HG03025 (cell line): ENCODE data around the gene MOV10L1.

Experiments used
- ATAC-seq: cut with Tn5 transposase; IDR thresholded peaks from one replicate; pipeline ENCODE4 v1.9.1; 2021; ENCODE audit warnings: mild to moderate bottlenecking, moderate library complexity; ENCODE audit not compliant: unreplicated experiment, low FRiP score

Gene MOV10L1

DNA sequence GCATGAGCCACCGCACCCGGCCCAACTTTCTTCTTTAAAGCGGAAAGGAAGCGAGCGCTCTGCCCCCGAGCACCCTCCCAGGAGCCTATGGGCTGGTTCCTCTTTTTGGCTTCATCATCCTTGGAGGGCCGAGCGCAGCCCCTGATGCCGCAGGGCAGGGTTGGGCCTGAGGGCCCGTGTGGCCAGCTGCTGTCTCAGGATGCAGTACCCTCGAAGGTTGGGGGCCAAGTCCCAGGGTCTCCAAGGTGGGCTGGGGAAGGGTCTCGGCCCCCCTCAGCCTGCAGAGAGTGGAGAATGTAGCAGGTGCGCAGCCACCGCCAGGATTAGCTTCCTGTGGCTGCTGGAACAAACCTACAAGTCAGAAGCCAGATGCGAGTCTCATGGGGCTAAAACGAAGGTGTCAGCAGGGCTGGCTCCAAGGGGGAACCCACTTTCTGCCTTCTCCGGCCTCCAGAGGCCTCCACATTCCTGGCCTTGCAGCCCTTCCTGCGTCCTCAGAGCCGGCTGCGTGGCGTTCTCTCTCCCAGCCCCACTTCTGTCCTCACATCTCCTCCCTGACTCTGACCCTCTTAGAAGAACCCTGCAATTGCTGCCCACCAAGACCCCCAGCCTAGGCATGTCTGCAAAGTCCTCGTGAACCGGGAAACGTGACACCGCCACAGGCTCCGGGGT is 83.6 kb downstream of the MOV10L1 start:
- no peak for ATAC-seq

DNA sequence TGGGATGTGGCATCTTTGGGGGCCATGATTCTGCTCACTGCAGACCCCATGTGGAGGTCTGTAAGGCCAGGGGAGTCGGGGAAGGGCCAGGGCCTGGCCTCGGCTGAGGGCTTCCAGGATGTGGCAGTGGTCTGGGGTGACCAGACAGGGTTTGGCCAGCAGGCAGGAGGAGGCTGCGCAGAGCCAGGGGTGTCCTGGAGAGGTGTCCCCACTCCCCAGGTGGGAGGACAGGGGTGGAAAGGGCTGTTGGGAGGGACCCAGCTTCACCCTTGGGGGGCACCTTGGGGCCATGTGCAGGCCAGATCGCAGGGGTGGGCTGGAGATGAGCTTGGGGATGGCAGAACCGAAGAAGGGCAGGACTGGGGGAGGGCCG is 84.2 kb downstream of the MOV10L1 start:
- no peak for ATAC-seq

DNA sequence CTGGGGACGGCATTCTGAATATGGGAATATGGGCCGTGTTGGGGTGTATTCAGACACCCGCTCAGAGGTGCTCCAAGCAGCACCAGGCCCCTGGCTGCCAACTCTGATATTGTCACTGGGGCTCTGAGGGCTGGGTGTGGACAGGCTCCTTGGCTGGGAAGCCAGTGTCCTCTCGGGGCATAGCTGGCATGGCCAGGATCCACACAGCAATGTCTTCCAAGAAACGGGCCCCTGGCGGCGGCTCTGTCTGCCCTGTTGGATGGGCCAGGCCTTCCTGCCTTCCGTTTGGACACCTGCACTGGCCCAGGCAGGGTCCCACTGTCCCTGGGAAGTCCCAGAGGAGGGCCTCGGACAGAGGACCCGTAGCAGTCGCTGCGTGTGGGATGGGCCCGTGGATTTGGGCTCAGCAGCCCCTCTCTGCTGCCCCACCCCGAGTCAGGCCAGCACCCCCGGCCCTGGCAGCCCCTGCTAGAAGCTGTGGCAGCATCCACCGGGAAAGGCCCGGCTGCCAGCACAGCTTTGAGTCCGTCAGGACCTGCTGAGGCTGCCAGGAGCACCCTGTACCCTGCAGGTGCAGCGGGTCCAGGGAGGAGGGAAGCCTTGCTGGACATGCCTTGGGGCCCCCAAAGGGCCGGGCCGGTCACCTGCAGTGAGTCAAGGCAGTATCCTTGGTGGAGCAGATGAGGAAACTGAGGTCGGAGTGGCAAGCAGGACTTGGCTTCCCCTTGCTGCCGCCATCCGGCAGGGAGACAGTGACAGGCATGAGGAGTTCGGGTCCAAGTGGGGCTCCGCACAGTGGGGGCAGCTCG is 84.8 kb downstream of the MOV10L1 start:
- ATAC-seq = no peak

DNA sequence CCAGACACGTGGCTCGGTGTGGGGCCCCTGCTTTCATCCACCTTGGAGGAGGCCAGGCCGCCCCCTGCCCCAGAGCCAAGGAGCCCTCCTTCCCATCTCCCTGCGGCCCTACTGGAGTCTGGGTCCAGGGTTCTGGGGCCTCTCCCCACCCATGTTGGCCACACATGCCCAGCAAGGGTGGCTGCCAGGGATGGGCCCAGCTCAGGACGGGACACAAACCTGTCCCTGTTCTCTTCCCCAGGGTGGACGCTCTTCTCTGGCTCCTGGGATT is 85.3 kb downstream of the MOV10L1 start:
- no peak for ATAC-seq

DNA sequence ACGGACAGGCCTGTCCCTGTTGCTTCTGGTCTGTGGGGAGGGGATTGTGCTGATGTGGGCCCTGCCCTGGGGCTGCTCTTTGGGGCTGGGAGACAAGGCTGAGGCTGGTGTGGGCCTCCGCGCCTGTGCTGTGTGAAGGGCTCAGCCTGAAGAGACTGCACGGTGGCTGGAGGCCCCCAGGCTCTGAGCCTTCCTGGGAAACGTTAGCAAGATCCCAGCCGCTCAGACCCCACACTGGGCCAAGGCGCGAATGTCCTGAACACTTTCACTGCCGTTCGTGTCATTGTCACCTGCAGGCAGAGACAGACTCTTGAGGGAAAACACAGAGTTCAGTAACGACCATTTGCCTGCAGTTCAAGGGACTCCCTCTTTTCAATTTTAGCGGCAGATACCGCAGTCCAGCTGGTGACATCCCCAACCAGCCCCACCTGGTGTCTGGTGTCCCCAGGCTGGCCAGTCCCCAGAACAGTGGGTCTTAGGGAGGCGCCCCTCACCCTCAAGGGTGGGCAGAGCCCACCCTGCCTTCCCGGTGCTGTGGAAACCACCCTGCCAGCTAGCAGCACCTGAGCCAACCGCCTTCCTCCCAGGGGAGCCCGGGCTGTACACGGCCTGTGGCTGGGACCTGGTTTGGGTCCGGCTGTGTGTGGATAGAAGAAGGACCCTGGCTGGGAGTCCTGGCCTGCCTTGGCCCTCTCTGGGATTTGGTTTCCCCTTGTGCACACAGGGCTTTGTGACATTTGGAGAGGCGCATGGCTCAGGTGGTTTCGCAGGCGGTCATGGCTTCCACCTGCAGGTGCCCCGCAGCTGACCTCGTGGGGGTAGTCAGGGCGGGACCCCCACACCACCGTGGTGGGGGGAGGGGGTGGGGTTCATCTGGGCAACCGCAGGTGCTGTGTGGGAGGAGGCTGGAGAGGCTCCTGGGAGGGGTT is 86.4 kb downstream of the MOV10L1 start:
- no peak for ATAC-seq

DNA sequence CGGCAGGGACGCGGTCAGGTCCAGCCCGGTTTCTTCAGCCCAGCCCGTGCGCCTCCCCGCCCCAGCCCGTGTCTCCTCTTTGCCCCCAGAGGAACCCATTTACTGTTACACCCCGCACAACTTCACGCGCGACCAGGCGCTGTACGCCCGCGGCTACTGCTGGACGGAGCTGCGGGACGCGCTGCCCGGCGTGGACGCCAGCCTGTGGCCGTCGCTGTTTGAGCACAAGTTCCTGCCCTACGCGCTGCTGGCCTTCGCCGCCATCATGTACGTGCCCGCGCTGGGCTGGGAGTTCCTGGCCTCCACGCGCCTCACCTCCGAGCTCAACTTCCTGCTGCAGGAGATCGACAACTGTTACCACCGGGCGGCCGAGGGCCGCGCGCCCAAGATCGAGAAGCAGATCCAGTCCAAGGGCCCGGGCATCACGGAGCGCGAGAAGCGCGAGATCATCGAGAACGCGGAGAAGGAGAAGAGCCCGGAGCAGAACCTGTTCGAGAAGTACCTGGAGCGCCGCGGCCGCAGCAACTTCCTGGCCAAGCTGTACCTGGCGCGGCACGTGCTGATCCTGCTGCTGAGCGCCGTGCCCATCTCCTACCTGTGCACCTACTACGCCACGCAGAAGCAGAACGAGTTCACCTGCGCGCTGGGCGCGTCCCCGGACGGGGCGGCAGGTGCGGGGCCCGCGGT is 87.2 kb downstream of the MOV10L1 start:
- ATAC-seq = no peak

DNA sequence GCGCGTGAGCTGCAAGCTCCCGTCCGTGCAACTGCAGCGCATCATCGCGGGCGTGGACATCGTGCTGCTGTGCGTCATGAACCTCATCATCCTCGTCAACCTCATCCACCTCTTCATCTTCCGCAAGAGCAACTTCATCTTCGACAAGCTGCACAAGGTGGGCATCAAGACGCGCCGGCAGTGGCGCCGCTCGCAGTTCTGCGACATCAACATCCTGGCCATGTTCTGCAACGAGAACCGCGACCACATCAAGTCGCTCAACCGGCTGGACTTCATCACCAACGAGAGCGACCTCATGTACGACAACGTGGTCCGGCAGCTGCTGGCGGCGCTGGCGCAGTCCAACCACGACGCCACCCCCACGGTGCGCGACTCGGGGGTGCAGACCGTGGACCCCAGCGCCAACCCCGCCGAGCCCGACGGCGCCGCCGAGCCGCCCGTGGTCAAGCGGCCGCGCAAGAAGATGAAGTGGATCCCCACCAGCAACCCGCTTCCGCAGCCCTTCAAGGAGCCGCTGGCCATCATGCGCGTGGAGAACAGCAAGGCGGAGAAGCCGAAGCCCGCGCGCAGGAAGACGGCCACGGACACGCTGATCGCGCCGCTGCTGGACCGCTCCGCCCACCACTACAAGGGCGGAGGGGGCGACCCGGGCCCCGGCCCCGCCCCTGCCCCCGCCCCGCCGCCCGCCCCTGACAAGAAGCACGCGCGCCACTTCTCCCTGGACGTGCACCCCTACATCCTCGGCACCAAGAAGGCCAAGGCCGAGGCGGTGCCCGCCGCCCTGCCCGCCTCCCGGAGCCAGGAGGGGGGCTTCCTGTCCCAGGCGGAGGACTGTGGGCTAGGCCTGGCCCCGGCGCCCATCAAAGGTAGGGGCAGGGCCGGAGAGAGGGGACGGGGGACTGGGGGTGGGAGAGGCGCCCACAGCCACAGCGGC is 88.0 kb downstream of the MOV10L1 start:
- no peak for ATAC-seq

DNA sequence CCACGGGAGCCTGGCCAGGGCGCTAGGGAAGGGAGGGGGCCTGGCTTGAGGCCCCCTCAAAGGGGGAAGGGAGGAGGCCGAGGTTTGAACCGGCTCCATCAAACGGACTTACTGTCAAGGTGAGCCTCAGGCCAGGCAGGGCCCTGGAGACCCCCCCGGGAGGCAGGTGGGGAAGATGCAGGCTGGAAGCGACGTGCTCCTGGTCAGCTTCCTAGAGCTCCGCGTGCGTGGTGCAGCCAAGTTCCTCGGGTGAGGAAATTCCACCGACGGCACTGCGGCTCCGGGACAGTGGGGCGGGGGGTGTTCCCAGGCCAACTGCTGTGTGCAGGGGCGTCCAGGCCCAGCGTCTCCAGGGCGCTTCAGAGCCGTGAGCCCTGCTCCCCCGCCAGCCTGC is 88.7 kb downstream of the MOV10L1 start:
- no peak for ATAC-seq

DNA sequence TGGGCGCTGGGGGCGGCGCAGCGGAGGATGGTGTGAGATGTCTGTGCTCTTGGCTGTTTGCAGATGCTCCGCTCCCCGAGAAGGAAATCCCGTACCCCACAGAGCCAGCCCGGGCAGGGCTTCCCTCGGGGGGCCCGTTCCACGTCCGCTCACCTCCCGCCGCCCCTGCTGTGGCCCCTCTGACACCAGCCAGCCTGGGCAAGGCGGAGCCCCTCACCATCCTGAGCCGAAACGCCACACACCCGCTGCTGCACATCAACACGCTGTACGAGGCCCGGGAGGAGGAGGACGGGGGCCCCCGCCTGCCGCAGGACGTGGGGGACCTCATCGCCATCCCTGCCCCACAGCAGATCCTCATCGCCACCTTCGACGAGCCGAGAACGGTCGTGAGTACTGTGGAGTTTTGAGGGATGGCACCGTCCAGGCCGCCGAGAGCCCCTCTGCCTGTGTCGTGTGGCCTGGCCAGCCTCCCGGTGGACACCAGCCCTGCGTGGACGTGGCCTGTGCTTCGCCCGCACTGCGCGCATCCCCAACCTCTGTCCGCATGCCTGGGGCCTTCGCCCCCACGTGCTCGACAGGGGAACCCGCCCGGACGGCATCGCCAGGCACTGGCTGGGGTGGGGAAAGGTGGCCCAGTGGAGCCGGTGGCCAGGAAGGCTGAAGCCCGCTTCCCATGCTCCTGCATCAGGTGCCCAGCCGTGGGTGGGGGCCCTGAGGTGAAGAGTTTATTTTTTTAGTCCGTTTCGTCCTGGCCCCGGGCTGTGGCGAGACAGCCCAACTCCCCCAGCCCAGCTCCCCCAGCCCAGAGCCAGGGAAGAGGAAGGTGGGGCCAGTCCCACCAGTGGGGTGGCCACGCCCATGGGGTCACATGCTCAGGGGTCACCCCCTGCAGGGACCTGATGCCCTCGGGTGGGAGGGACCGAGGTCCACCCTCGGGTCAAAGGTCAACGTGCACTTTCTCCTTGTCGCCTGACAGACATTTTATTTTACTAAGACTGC is 89.4 kb downstream of the MOV10L1 start:
- no peak for ATAC-seq

DNA sequence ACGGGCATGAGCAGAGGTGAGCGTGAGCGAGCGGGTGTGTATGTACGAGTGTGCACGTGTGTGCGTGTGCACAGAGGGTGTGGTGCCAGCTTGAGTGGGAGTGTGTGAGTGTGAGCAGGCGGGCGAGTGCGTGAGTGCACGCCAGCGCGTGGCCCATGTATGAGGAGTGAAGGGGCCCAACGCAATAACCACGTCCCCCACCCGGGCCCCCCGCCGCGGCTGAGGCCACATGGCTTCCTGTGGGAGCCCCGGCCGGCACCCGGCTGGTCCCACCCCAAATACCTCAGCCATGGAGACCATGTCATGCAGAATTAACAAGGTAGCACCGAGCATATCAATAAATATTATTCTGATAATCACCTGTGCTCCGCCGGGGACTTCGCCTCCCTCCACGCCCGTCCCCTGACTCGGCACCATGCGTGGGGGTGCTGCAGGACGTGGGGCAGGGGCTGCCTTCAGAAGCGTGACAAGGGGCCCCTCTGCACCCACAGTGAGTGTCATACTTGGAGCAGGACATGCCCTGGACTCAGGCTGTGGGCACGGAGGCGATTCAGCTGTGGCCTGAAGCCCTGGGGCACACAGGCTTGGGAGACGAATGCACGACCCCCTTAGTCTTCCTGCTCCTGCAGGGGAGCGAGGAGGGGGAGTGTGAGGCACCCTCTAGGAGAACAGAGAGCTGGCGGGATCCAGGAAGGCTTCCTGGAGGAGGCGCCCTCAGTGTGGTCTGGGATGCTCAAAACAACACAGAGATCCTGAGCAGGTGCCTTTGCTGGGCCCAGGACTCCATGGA is 90.3 kb downstream of the MOV10L1 start:
- no peak for ATAC-seq

DNA sequence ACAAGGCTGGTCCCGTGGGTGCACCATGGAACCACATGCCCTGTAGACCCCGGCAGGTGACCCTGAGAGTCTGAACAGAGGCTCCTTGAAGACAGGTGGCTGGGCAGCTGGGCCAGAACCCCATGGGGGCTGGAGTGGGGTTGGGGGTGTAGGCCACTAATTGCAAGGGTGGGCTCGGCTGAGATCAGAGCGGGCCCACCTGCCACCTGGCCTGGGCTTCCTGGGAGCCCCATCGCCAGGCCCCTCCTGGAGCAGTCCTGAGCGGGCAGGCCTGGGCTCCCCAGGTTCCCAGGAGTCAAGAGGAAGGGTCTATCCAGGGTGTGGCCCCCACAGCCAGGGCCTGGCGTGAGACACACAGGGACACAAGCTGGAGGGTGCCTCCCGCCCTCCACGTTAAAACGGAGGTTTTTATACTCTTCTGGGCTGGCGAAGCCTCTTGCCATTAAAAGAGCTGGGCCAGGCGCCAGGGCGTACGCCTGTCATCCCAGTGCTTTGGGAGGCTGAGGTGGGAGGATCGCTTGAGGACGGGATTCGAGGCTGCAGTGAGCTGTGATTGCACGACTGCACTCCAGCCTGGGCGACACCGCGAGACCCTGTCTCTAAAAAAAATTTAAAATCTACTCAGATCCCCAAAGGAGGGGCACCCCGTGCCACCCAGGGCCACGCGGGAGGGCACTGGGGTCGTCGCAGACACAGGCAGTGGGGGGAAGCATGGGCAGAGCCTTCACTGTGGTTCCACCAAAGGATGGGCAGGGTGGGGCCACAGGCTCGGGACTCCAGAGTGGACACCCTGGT is 91.1 kb downstream of the MOV10L1 start:
- no peak for ATAC-seq

DNA sequence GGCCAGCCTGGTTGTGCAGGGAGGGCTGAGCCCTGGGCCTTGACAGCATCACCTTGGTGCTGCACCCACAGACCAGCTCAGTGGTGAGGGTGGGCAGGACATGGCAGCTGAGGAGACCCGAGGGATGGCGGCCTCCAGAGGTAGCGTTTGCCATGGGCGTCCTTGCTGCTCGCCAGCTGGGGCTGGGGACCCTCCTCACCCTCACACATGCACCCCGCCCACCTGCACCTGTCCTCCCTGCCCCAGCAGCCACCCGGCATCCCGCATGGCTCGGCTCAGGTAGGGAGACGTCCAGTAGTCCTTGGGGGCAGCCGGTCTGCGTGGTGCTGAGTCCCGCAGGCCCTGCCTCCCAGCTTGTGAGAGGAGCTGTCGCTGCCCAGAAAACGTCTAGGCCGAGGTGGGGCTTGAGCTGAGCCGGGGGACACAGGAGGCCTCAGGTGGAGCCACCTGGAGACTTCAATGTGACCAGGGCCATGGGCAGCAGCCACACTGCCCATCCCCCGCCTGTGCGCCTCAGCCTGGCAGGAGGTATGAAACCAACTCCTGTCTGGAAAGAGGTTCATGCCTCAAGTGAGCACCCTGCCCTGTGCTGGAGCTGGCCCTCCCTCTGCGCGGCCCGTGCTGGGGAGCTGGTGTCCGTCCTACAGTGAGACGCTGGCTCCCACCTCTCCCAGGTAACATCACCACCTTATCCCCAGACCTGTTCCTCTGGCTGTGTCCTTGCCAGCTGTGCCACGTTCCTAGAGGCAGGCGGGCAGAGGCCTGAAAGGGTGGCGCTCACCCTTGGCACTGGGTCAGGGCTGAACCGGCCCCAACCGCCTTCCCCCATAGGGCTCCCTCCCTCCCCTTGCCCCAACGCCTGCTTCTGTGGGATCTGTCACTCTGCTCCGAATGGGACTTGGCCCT is 92.6 kb downstream of the MOV10L1 start:
- no peak for ATAC-seq

DNA sequence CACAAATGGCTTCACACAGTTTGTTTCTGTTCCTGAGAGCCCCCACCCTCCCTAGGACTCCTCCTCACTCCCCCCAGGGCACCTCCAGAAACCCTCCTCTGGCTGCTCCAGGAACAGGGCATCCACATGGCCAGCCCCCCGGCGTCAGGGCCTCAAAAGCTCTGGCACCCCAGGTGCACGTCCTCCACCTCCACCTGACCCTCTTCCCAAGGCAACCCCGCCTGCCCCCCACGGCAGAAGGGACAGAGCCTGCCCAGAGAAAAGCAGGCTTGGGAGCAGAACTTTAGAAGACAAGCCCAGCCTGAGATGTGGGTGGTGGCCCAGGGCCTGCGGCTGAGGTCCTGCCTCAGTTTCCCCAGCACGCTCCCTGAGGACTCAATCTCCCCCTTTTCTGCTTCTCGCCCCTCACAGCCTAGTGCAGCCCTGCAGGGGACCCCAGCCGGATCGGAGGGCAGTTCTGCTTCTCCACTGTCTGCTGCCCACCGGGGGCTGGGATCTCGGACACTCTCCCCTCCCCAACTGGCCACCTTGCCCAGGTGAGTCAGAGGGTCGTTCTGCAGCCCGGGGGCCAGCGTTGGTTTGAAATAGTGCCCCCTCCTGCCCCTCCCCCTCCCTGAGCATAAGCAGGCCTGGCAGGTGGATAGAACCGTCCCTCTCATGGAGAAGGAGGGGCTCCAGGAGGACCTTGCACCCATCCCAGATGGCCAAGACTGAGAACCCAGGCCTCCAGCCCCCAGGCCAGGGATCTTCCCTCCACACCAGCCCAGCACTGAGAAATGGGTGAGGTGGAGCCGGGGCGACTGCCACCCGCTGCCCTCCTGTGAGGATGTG is 93.5 kb downstream of the MOV10L1 start:
- ATAC-seq = no peak

DNA sequence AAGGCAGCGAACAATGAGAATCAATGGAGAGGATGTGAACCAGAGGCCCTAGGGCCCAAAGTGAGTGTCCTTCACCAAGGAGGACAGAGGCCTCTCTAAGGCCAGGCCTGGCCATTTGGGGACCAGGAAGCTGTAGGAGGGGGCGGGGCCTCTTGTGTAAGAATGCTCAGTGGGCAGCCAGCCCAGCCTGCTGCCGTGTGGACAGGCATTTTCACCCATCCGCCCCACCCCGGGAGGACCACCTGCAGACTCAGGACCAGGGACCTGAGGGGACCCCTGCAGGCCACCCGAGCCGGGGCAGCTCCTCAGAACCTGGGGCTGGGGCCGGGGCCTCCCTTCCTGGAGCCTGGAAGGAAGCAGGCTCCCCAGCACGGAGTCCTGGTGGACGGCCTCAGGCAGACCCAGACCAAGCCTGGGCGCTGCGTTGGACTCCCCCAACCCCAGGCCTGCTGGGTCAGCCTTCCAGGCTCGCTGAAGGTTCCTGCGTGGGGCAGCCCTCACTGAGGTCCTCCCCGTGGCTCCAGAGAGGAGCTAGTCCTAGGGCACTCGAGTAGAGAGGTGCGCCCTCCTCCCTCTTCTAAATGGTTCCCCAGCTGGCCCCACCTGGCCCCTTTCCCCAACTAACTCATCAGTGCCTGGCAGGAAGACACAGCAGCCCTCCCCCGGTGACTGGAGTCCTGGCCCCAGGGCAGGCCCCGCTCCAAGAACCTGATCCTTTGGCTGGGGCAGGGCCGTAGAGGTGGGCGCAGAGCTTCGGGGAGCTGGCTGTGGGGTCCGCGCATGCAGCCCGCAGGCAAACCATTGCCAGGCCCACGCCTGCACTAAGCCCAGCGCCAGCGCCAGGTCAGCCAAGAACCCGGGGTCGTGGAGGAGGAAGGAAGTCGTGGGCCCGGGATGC is 94.4 kb downstream of the MOV10L1 start:
- no peak for ATAC-seq
